Lung (tissue), 12 donors: ENCODE results near the gene KANSL3. TPM values are rescaled to one million over a fixed set of nuclear protein-coding genes. Genes with fewer than 3 reads are reported as not detected.
"Not testable (repeated sequence)": the region's sequence is repeated elsewhere in the genome, so short reads cannot be mapped to it uniquely, and the experiment has no call there.

ENCODE experiments used
- ATAC-seq: fragments of 200-7000 bp; cut with Tn5 transposase; one replicate; pipeline ENCODE4 v1.9.1; 2020; ENCODE audit warnings: moderate number of reproducible peaks; ENCODE audit not compliant: insufficient read depth, low FRiP score
- DNase-seq, 3 donors: peaks; one replicate each; pipeline ENCODE4 v3.0.0-alpha.2; 2013 to 2017
- H3K27ac ChIP-seq, 2 donors: one replicate each; pipeline ENCODE4 v1.5.1; 2013; ENCODE audit warnings: mild to moderate bottlenecking in 2 of 2, moderate library complexity in 2 of 2, control low read depth in 1 of 2, inconsistent platforms in 1 of 2, low read depth in 1 of 2, low read length in 1 of 2
- H3K27me3 ChIP-seq, 3 donors: one replicate each; pipeline ENCODE4 v1.5.1; 2013; ENCODE audit warnings: low read length in 2 of 3; ENCODE audit not compliant: control insufficient read depth in 3 of 3, insufficient read depth in 3 of 3
- H3K36me3 ChIP-seq, 4 donors: one replicate each; pipeline ENCODE4 v1.5.1; 2013; ENCODE audit warnings: low read length in 4 of 4, mild to moderate bottlenecking in 1 of 4, moderate library complexity in 1 of 4; ENCODE audit not compliant: control insufficient read depth in 4 of 4, insufficient read depth in 4 of 4
- H3K4me1 ChIP-seq, 5 donors: one replicate each; pipeline ENCODE4 v1.5.1; 2013; ENCODE audit warnings: low read length in 5 of 5, mild to moderate bottlenecking in 2 of 5, moderate library complexity in 1 of 5; ENCODE audit not compliant: control insufficient read depth in 5 of 5, insufficient read depth in 5 of 5
- H3K4me3 ChIP-seq: one replicate; pipeline ENCODE4 v1.5.1; 2013; ENCODE audit warnings: mild to moderate bottlenecking, control low read depth, moderate library complexity
- H3K9ac ChIP-seq, 2 donors: one replicate each; pipeline ENCODE4 v1.5.1; 2013; ENCODE audit warnings: low read length in 2 of 2, control low read depth in 1 of 2; ENCODE audit not compliant: insufficient read depth in 1 of 2
- H3K9me3 ChIP-seq, 4 donors: one replicate each; pipeline ENCODE4 v1.5.1; 2013; ENCODE audit warnings: low read length in 3 of 4, mild to moderate bottlenecking in 1 of 4, moderate library complexity in 1 of 4; ENCODE audit not compliant: control insufficient read depth in 4 of 4, insufficient read depth in 3 of 4
- CTCF ChIP-seq: IDR thresholded peaks from 2 replicates; pipeline ENCODE4 v1.5.1; 2012; ENCODE audit warnings: mild to moderate bottlenecking; ENCODE audit errors: control extremely low read depth, extremely low read depth
- WGBS, 2 donors: extraction: QIAGEN DNeasy Blood & Tissue Kit; methylation state at CpG; one replicate each; pipeline ENCODE4 v1.1.7; 2013; 5-methylcytosine and 5-hydroxymethylcytosine counted together
- polyA plus RNA-seq, 2 donors: library from polyadenylated mRNA; stranded (reverse); fragments of 200-250 nt; gene quantifications; one replicate each; pipeline ENCODE4 v1.2.1, GENCODE V29; 2013
- total RNA-seq, 2 donors: library from RNA; depleted of rRNA in 1 of 2; stranded (reverse); fragments of >200 nt in 1 of 2; gene quantifications; one replicate each; pipeline ENCODE4 v1.2.1, GENCODE V29; 2014 to 2021
- donor health status: control.
- donor health status: control.
- donor health status: Bipolar disorder and iron deficiency.
- donor health status: healthy.
- donor health status: DM: yes; HTN: yes; CAD: no.

The KANSL3 gene
- total and polyA plus RNA-seq, 4 donors, result 16.7 to 91.4 (median 33.6) TPM

- H3K4me3 ChIP-seq, result no peak overlapping the region
- H3K27me3 ChIP-seq, result no peaks in the 10 kb centered on the region
- 73 to 98% methylated on average over 4 of the region's 4 CpGs for WGBS, 2 donors
- ATAC-seq (no peak), DNase-seq (no peak)
- H3K27ac ChIP-seq, result no peak overlapping the region
- no peaks in the 10 kb centered on the region for H3K4me1 ChIP-seq
- TF ChIP-seq CTCF, result no peak
- H3K9me3 ChIP-seq, result peaks cover 0 to 2% (median under 1%) of the 10 kb centered on the region in 4 donors
- no peak overlapping the region for H3K9ac ChIP-seq
- H3K36me3 ChIP-seq, result no peaks in the 10 kb centered on the region
These were observed 74.1 kb downstream of the KANSL3 start for GRCh38 chr2:96564026-96564425.

GRCh38 chr2:96558485-96558884 lies 79.6 kb downstream of the KANSL3 start:
- H3K36me3 ChIP-seq, result no peaks in the 10 kb centered on the region
- H3K9ac ChIP-seq, result no peak overlapping the region
- TF ChIP-seq CTCF, result no peak
- no peak for ATAC-seq
- H3K4me3 ChIP-seq, result no peak overlapping the region
- H3K9me3 ChIP-seq, result peaks cover 0 to 2% (median under 1%) of the 10 kb centered on the region in 4 donors
- 91 to 92% methylated on average over 8 of the region's 8 CpGs for WGBS, 2 donors
- H3K27me3 ChIP-seq, result no peaks in the 10 kb centered on the region
- H3K4me1 ChIP-seq, result peaks cover 0 to 5% (median 0%) of the 10 kb centered on the region in 5 donors
- H3K27ac ChIP-seq, result no peak overlapping the region
- no peak for DNase-seq

GRCh38 chr2:96558061-96558460 lies 80.1 kb downstream of the KANSL3 start:
- no peak for TF ChIP-seq CTCF
- Histone ChIP-seq H3K36me3 (peaks cover 0 to 1% (median 0%) of the 10 kb centered on the region in 4 donors), H3K4me3 (no peak overlapping the region), H3K27me3 (no peaks in the 10 kb centered on the region), H3K27ac (no peak overlapping the region), H3K9me3 (peaks cover 0 to 2% (median under 1%) of the 10 kb centered on the region in 4 donors), H3K4me1 (peaks cover 0 to 5% (median 0%) of the 10 kb centered on the region in 5 donors), H3K9ac (no peak overlapping the region)
- WGBS, 2 donors, result 86 to 93% methylated on average over 6 of the region's 6 CpGs
- DNase-seq (no peak), ATAC-seq (no peak)

GRCh38 chr2:96557421-96557820 lies 80.7 kb downstream of the KANSL3 start:
- H3K27ac ChIP-seq, DNase-seq, H3K36me3 ChIP-seq, ATAC-seq, H3K9me3 ChIP-seq, H3K4me3 ChIP-seq, H3K27me3 ChIP-seq, H3K9ac ChIP-seq, H3K4me1 ChIP-seq: not testable (repeated sequence)
- 95 to 96% methylated on average over 6 of the region's 6 CpGs for WGBS, 2 donors
